GM21526 (cell line): ENCODE measurements around the gene RPL27A.
A peak's percentile ranks its signal among the peaks of the same experiment; 100 is the strongest.
"Not testable (repeated sequence)": the region's sequence is repeated elsewhere in the genome, so short reads cannot be mapped to it uniquely, and the experiment has no call there.

Experiments used
- ATAC-seq: cut with Tn5 transposase; IDR thresholded peaks from one replicate; pipeline ENCODE4 v1.9.1; 2021; ENCODE audit warnings: moderate library complexity; ENCODE audit not compliant: unreplicated experiment, low FRiP score

The RPL27A gene

DNA sequence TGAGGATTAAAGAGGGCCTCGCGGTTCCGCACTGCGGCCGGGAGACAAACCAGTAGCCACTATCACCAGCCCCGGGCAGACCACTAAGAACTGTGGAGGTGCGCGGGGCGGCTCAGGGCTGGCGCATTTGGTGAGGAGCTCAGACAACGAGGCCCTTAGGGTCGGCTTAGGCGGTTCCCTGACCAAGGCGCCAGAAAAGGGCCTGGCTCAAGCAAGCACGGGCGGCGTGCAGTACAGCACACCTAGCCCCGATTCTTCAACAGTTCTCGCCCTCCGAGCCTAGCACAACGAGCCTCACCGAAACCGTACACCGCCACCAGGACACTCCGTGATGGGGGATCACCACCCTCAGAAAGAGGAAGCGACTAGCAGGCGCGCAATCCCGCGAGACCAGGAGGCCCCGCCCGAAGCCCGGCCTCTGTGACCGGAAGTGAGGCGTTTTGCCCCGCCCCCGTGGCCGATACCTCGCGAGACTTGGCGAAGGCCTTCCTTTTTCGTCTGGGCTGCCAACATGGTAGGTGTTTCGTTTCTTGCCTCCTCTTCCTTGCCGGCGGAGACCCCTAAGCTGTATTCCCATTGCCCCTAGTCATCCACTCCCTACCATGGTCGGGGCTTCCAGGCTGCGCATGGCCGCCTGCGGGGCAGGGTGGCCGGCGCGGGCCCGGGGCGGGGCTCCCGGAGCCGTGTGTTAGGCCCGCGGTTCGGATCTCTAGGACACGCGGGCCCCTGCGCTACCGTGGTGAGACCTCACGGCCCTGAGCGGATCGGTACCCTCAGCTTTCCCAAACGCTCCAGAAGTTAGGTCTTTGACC is at the start of gene RPL27A, which contains the start of gene TRIM66:
Gene RPL27A, plus strand, starts transcription at position 490 of the 812 bp plus-strand sequence. Its CDS starts 22 bp downstream, at position 512.
Gene TRIM66, minus strand, starts transcription at position 363 of the 812 bp plus-strand sequence. CDS start 10,391 bp downstream, outside the sequence.
- ATAC-seq, result peak; percentile 89

DNA sequence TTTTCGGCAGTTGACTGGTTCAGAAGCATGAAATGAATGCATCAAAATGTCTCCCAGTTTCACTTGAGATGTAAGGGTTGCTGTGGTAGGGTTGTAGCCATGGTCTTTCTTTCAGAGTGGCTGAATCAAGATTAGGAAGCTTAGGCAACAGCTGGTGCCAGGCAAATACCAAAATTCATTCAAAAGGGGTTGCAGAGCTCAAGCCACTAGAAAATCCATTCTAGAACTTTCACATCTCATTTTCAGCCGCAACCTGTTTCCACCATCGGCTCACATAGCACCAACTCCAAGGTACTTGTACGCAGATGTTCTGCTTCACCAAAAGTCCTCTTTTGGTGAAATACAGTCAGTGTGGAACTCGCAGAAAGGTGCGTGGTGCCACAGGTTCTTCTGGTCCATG is 48.1 kb upstream of the RPL27A start:
- no peak for ATAC-seq

DNA sequence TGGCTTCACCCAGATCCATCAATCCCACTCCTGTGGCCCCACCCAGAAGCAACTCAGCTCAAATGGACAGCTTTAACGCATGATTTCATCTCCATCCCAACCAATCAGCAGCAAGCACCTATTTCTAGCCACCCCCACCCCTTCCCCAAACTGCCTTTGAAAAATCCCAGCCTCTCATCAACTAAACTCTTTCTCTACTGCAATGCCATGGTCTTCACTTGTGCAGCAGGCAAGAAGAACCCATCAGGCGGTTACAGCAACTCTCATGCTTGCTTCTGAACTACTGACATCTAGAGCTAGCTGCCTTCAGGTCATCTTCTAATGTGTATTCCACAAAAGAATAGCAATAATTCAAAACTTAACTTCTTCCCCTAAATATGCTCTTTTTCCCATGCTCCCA is 46.5 kb upstream of the RPL27A start:
- ATAC-seq, result no peak

DNA sequence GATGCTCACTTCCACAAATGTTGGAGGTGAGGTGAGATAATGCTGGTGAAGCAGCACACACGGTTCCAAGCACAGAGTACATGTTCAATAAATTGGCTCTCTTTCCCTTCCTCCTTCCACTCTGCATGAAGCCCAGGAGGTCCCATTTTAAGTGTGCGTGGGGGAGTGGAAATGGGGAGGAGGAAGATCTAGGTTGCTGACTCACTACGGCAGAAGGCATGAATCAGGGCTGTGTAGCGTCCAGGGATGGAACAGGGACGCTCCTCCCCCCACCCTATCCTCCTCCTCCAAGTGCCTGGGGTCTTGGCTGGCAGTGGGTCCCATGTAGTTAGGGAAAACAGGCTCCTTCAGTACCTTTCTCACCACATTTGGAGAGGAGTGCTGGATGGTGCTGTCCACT is 44.3 kb upstream of the RPL27A start:
- ATAC-seq, result no peak

DNA sequence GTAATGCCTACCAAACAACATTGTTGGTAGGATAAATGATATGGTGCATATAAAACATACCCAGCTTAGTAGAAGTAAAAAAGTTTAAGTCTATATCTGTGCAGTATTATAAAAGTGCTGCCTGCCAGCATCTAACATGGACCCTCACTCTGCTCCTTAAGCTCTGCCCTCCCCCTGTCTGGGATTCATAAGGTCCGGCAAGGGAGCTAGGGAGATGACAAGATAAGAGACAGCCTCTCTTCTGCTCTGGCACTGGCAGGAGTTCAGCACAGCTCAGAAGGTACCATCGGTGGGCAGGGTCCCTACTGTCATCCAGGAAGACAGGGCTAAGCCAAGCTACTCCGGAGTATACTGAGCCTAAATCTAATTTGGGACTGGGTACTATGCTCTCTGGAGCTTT is 42.9 kb upstream of the RPL27A start:
- ATAC-seq, result no peak

DNA sequence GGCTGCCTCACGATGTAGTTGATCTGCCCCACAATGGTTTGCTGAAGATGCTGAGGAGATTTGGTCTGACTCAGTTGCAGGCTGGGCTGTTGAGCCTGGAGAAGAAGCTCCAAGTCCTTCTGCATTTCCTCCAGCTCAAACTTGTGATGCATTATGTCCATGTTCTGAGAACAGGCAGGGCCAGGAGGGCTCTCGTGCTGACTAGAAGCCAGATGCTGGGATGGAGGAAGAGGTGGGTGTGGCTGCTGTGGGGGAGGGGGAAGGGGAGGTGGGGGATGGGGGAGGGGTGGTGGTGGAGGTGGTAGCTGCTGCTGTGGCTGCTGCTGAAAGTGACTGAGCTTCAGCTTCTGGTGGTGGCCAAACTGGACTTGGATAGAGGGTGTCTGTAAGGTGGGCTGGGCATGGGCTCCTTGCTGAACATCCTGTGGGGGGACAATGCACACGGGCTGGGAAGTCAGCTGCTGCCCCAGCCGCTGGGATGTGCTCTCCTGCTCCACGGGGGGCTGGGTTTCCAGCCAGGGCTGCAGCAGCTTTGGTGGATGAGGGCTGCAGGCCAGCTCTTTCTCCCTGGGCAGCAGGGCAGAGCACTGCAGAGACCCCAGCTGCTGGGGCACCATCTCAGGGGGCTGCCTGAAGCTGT is 42.2 kb upstream of the RPL27A start:
- ATAC-seq, result no peak

DNA sequence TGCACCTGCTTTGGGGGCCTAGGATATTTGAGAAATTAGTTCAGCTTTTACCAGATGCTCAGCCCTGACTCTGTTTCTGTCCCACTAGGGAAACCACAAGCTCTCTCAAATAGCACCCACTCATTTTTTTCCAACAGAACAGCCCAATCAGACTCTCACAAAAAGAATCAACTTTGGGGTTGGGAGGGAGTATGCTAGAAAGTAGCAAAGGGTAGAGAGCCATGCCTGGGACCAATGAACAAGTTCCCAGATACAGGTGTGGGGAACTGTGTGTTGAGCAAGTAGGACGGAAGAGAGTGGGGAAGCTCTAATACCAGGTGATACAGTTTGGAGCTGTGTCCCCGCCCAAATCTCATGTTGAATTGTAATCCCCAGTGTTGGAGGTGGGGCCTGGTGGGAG is 41.3 kb upstream of the RPL27A start:
- ATAC-seq, result no peak

DNA sequence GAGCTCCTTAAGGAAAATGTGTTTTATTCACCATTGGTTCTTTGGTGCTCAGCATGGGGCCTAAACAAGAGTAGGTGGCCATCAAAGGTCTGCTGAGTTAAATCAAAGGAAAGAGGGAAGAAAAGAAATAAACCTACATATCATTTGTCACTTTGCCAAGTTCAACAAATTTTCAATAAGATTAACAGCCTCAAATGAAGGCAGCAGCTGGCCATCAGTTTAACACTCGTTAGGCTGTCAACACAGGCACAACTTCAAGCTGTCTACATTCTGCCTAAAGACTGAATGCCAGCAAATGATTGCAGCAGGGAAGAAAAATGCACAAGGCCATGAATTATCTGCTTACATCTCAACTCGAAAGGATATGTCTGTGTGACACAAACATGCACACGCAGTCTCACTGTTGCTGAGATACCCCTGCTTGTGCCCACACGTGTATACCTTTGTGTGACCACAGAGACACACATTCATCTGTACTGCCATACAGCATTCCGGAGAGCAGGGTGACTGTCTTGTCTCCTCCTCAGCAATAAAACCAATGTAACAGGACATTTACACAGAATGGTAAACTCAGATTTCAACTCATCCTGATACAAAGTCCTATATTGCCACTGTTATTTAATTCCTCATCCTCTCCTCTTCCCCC is 40.3 kb upstream of the RPL27A start:
- ATAC-seq, result no peak

DNA sequence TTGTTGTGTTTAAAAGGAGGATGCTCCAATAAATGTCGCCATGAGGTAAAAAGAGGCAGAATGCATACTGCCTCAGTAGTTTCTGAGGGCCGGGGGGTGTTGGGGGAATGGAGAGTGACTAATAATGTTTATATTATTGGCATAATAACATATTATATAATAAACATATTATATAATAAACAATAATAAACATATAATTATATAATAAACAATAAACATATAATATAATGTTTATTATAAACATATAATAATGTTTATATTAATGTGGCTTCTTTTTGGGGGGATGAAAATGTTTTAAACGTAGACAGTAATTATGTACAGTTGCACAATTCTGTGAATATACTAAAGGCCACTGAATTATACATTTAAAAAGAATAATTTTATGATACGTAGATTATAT is 35.7 kb upstream of the RPL27A start:
- ATAC-seq, result no peak

DNA sequence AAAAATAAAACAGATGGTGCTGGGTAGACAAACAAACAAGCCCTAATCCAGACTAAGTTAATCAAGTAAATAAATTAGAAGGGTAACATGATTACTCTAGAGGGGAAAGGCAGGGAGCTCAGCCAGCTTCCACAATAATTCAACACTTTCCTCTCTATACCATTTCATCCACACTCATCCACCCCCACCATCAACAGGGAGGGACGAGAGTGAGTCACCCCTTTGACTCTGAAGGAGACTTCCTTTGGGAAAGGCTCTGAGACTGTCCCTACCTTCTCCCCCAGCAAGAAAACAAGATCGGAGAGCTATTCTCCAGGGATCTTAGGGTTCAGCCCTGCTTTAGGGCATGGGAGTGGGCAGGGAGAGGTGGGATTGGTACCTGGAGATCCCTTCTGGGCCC is 33.2 kb upstream of the RPL27A start:
- ATAC-seq, result no peak

DNA sequence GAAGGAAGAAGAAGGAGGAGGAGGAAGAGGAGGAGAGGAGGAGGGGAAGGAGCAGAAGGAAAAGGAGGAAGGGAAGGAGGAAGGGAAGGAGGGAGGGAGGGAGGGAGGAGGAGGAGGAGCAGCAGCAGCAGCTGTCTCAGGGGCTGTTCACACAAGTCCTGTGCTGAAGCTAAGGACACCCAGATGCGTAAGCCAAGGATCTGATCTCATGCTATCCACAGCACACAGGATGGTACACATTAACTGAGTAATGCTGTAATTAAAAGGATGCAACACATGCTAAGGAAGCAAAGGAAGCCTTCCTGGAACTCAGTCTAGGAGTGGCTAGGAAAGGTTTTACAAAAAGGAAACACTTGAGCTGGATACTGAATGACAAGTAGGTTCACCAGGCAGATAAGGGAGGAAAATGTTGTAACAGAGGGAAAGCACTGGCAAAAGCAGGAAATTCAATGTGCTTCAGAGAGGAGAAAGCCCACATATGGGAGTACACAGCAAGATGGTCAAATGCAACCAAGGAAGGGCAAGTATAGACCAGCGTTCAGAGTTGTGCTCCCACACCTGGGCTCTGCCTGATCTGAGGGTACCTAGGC is 32.1 kb upstream of the RPL27A start:
- ATAC-seq, result no peak

DNA sequence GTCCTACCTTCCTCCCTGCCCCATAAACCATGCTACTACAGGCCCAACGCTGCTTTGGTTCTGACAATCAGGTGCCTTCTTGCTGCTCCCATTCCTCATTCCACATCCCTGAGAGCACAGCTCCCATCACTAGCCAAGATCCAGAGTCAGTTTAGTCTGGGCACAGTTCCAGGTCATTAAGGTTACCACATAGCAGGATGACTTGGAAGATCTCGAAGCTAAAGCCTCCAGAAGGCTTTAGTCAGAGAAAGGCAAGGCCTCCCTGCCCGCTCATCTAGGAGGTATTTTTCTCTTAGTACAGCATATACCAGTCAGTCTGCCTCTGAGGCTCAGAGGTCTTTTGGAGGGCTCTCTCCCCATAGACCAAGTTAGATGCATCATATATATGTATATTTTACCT is 30.5 kb upstream of the RPL27A start:
- ATAC-seq, result no peak

DNA sequence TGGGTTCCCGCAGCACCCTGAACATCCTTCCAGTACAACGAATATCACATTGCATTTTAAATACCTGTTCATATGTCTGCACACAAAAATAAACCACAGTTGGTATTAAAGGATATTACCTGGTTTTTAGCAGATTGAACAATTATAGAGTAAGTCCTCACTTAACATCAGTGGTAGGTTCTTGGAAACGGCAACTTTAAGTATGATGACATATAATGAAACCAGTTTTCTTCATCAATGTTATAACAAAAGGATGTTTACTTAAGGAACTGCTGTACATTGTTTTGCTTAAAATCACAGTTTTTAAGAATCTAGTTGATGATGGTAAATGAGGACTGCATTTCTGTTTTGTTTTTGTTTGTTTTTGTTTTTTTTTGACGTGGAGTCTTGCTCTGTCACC is 28.1 kb upstream of the RPL27A start:
- ATAC-seq, result no peak

DNA sequence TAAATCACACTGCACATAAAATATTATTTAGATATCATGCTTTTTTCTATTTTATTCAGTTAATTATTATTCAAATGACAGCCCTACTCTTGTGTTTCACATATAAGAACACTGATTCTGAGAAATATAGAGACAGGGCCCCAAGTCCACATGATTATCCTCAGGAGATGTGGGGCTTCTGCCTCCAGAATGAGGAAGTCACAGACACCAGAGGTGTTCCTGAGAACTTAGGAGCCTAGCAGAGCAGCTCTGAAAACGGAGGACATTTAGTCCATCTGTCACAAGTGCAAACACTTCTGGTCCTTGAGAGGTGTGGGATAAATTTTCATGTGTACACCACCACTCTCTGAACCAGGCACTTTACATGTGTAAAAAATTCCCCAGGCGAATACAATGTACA is 26.3 kb upstream of the RPL27A start:
- no peak for ATAC-seq

DNA sequence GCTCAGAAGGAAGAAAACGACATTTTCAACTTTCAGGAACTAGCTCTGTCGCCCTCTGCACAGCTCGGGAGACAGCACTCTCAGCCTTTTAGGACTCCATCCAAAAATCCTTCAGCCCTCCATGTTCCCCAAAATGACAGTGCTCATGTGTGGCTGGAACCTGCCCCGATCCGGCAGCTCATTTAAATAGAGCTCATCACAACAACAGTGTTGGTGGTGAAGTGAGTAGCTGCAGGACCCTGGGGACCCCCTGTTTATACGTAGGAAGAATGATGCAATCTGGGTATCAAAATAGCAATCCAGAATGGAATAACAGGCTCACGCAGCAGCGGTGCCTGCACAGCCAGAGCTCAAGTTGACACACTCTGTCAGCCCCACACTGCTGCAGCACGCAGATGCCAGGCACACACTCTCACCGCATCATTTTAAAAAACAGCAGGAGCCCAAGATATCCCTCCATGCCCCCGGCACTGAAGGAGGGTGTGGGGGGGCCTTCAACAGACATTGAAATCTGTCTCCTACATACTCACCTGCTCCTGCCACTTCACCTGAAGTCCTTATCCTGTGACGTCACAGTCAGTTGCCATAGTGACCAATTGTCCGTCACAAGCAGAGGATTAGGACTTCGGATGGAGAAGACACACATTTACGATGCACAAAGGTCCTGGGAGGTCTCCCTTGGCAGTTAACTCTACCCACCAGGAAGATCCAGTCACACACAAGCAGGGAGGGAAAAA is 24.1 kb upstream of the RPL27A start:
- no peak for ATAC-seq

DNA sequence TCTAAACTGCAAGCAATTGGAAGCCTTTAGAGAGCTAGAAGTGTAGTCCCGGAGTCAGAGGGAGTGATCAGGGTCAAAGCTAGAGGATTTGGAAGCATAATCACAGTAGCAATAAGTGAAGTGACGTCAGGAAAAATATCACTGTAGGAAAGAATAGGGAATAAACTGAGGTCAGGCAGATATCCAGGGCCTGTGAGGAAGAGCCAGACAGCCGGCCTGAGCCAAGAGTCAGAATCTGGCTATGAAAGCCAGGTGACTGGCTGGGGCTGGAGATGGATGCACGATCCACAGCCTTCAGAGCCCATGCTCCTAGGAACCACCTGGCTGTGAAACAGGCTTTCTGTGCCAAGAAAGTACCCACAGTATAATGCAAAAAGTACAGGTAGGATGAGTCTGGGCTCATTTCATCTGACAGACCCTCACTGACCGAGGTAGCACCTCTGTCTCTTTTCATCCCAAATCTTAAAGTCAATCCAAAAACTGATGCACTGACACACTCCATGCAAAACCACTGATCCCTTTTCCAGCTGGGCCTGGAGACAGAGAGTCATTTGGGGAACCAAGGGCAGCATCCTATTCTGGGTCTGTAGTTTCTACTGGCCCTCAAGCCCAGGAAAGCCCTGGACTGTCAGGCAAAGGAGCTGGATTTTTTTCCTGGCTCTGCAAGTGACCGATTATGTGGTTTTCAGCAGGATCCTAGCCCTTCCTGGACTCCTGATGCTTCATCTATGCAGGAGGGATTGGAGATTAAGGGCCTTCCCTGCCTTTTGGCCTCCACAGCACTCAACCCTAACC is 21.4 kb upstream of the RPL27A start:
- ATAC-seq, result no peak

DNA sequence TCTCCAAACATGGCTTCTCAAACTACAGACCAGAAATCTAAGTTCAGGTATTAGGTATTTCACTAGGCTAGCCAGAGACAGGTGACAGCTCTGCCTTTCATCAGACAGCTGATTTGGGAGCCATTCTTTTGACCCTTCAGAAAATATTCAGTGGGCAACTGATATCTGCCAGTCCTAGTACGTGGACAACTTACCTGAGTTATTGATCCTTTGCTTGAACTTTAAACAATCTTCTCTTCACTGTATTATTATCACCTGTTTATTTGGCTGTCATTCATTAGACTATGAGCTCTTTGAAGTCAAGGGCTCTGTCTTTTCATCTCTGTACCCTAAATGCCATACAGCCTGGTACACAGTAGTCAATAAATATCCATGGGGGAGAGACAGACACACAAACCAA is 17.4 kb upstream of the RPL27A start:
- ATAC-seq, result no peak

DNA sequence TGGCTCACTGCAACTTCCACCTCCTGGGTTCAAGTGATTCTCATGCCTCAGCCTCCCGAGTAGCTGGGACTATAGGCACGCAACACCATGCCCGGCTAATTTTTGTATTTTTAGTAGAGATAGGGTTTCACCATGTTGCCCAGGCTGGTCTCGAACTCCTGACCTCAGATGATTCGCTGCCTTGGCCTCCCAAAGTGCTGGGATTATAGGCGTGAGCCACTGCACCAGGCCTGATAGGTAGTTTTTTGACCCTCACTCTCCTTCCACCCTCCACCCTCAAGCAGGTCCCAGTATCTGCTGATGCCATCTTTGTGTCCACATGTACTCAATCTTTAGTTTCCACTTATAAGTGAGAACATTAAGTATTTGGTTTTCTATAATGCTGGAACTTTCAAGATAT is 12.5 kb upstream of the RPL27A start:
- ATAC-seq, result not testable (repeated sequence)

DNA sequence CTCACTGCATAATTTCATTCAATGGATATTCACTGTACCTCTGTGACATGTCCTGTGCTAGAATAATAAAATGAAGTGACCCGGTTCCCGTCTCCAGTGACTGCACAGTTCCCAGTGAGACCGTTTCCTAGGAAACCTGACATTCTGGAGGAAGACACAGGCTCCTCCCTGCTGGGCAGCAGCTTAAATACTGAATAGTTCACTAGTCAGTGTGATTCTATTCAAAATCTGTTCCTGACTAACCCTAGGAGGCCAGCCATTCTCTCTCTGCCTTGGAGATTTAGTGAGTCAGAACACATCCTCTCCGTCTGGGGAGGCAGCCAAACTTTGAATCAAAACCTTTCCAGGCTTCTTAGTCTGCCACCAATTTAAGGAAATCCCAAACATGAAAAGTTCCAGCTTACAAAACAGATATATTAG is 11.4 kb upstream of the RPL27A start:
- no peak for ATAC-seq

DNA sequence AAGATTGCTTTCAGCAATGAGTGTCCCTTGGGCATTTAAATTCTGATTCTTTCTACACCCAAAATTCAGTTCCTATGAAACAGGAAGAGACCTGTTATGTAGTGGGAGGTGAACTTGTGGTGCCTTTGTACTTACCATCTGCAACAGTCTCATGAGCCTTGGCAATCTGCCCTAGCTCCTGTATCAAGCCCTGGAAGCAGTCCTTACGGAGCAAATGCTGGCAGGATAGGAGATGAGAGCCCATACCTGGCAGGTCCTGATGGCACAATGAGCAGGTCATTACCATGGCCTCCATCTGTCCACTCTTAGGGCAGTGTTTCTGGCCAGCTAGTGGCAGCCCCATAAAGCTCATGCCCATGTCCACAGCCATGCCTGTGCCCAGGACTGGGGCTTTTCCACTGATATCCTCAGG is 10.9 kb upstream of the RPL27A start:
- ATAC-seq, result no peak
